Transverse colon (tissue), 3 donors: Measurements from ENCODE around the gene CRISPLD2.

Source experiments
- CTCF ChIP-seq, 5 experiments: fragments of 200-600 bp in 3 of 5; fragments of 450-650 bp in 2 of 5; sonication (generic) in 3 of 5; IDR thresholded peaks; 1 replicate in 2 of 5; 2 replicates in 3 of 5; pipeline ENCODE4 v1.5.1; 2016 to 2017; ENCODE audit warnings: antibody characterized with exemption in 5 of 5, inconsistent platforms in 3 of 5, mild to moderate bottlenecking in 2 of 5, moderate library complexity in 1 of 5
- EP300 ChIP-seq: sonication (generic); formaldehyde crosslinking; IDR thresholded peaks from one replicate; pipeline ENCODE4 v1.6.1; 2017; ENCODE audit warnings: antibody characterized with exemption, low read depth
- POLR2A ChIP-seq: fragments of 450-650 bp; IDR thresholded peaks from one replicate; pipeline ENCODE4 v1.6.1; 2016; ENCODE audit warnings: antibody characterized with exemption, mild to moderate bottlenecking, moderate library complexity

DNA sequence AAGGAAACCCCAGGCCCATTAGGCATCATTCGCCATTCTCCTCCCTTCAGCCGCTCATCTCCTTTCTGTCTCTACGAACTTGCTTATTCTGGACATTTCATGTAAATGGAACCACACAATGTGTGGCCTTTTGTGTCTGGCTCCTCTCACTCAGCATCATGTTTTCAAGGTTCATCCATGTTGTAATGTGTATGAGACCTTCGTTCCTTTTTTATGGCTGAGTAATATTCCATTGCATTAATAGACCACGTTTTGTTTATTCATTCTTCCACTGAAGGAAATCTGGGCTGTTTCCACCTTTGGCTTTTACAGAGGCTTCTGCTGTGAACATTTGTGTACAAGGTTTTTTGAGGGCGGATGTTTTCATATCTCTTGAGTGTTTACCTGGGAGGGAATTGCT, 3.2 kb downstream of the CRISPLD2 start:
- TF ChIP-seq POLR2A = no peak
- no peak for TF ChIP-seq CTCF (IDR thresholded peaks at IDR 0.05)
- no peak for TF ChIP-seq EP300
